Measurements from ENCODE around the gene HAND2. TPM values are rescaled to one million over a fixed set of nuclear protein-coding genes. Genes with fewer than 3 reads are reported as not detected.

HAND2 gene
- total and polyA plus RNA-seq, 4 donors = 0.06 to 0.77 (median 0.21) TPM

DNA sequence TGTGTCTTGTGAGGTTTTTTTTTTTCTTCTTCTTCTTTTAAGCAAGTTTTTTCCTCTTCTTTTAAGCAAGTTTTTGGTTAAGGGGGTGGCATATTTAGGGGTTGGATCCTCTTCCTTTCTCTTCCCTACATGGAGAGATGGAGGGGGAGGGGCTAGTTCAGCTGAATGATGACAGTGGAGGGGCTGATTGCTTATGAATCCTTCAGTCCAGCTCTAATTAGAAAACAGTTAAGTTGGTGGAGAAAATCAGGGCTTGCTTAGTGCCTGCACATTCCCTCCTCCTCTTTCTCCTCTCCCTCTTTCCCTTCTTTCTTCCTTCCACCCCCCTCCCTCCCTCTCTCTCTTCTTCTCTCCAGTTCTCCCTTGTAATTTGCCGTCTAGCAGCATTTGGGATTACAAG, 4.4 kb upstream of the HAND2 start:
- Histone ChIP-seq H3K4me3 (no peak overlapping the region), H3K36me3 (ENCODE audit: control insufficient read depth in 4 of 4, insufficient read depth in 4 of 4, low read length in 4 of 4) (no peaks in the 10 kb centered on the region), H3K9ac (ENCODE audit: insufficient read depth in 1 of 2, low read length in 2 of 2) (no peak overlapping the region), H3K9me3 (ENCODE audit: control insufficient read depth in 4 of 4, insufficient read depth in 3 of 4, low read length in 3 of 4) (peaks cover 0 to 31% (median 0%) of the 10 kb centered on the region in 4 donors), H3K4me1 (ENCODE audit: control insufficient read depth in 5 of 5, insufficient read depth in 5 of 5, low read length in 5 of 5) (peaks cover 0 to 26% (median 12%) of the 10 kb centered on the region in 5 donors), H3K27ac (ENCODE audit: low read depth in 1 of 2, low read length in 1 of 2) (peak overlapping the region in 1 of 2 donors; percentile 90), H3K27me3 (ENCODE audit: control insufficient read depth in 3 of 3, insufficient read depth in 3 of 3, low read length in 2 of 3) (peaks cover 18 to 96% (median 96%) of the 10 kb centered on the region in 3 donors)
- TF ChIP-seq, protein P1, sequence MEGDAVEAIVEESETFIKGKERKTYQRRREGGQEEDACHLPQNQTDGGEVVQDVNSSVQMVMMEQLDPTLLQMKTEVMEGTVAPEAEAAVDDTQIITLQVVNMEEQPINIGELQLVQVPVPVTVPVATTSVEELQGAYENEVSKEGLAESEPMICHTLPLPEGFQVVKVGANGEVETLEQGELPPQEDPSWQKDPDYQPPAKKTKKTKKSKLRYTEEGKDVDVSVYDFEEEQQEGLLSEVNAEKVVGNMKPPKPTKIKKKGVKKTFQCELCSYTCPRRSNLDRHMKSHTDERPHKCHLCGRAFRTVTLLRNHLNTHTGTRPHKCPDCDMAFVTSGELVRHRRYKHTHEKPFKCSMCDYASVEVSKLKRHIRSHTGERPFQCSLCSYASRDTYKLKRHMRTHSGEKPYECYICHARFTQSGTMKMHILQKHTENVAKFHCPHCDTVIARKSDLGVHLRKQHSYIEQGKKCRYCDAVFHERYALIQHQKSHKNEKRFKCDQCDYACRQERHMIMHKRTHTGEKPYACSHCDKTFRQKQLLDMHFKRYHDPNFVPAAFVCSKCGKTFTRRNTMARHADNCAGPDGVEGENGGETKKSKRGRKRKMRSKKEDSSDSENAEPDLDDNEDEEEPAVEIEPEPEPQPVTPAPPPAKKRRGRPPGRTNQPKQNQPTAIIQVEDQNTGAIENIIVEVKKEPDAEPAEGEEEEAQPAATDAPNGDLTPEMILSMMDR (IDR thresholded peaks at IDR 0.05; ENCODE audit: control extremely low read depth, extremely low read depth) = no peak
- WGBS, 2 donors = 18 to 44% methylated on average over 1 of the region's 1 CpG
- ATAC-seq (ENCODE audit: insufficient read depth, low FRiP score) = no peak
- no peak for DNase-seq

DNA sequence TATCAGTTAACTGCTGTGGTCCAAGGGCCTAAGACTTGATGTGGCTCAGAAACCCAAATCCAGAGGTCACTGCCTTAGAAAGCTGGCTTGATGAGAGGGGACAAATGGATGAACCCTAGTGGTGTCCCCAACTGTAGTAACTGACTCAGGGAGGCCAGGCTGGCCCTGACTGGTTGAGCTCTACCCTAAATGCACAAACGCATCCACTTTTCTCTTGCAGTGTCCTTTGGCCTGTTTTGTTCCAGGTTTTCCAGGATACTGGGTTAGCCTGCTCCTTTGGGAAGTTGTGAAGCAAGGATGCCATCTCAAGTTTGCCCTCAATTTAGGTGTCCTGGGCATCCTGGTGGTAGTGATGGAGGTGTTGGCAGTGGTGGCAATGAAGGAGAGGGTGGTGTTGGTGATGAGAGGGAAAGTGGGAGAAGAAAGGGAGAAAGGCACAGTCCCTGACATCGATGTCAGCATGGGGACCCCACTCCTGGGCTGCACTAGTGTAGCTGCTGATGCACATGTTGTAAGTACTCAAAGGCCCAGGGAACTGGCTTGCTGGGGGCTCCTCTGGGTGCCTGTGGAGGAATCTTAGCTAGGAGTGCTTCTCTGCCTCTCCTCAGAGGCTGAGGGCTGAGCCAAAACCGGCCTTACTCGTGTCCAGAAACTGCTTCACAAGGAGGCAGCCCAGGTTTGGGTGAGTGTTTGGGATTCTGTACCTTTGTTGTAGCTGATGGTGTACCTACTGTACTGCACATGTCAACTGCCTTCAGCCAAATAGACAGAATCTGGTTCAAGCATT, 2.9 kb upstream of the HAND2 start:
- Histone ChIP-seq H3K4me3 (no peak overlapping the region), H3K9ac (ENCODE audit: insufficient read depth in 1 of 2, low read length in 2 of 2) (no peak overlapping the region), H3K27ac (ENCODE audit: low read depth in 1 of 2, low read length in 1 of 2) (peak overlapping the region in 1 of 2 donors; percentile 90), H3K27me3 (ENCODE audit: control insufficient read depth in 3 of 3, insufficient read depth in 3 of 3, low read length in 2 of 3) (peaks cover 15 to 91% (median 90%) of the 10 kb centered on the region in 3 donors), H3K4me1 (ENCODE audit: control insufficient read depth in 5 of 5, insufficient read depth in 5 of 5, low read length in 5 of 5) (peaks cover 0 to 23% (median 3%) of the 10 kb centered on the region in 5 donors), H3K9me3 (ENCODE audit: control insufficient read depth in 4 of 4, insufficient read depth in 3 of 4, low read length in 3 of 4) (peaks cover 0 to 36% (median 0%) of the 10 kb centered on the region in 4 donors), H3K36me3 (ENCODE audit: control insufficient read depth in 4 of 4, insufficient read depth in 4 of 4, low read length in 4 of 4) (no peaks in the 10 kb centered on the region)
- WGBS, 2 donors = 37 to 39% methylated on average over 4 of the region's 4 CpGs
- ATAC-seq (ENCODE audit: insufficient read depth, low FRiP score) = no peak
- TF ChIP-seq, protein P1 (IDR thresholded peaks at IDR 0.05; ENCODE audit: control extremely low read depth, extremely low read depth) = no peak
- no peak for DNase-seq

DNA sequence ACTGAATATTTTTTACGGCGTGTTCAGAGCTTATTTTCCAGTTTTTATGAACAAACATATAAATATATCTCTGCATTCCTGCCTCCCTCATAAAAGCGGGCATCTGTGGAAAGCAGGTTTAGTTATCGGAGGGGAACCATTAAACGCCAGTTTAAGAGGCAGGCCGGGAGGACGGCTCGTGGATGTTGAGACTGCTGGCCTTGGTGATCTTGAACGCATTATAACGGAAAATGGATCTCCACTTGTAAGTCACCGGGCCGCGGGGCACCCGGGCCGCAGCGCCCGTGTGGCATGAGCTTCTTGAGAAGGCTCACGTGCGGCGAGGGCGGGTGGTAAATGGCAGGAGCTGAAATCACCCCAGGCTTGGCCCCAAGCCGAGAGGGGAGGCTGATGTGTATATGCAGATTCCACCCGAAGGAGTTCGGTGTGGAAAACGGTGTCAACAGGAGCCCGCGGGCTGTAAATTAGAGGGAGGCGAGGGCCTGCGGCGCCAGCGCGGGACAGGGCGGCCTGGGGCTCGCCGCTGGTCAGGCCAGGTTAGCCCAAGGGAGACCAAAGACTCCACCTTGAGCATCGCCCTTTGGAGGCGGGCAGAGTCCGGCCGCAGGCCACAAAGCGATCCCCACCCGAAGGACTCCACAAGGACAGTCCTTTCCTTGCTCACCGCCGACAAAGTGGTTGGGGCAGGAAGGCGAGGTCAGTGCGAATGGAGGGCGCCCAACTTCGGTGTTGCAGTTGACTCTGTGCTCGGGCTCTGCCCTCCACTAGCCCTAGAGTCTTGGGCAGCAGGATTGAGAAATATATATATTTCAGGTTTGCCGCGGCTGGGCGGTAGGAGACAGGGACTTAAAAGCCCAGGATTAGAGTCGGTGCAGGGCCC, 1.3 kb upstream of the HAND2 start:
- WGBS, 2 donors = 6 to 12% methylated on average over 52 of the region's 52 CpGs
- no peak overlapping the region for H3K4me3 ChIP-seq
- peaks cover 0 to 19% (median 0%) of the 10 kb centered on the region in 5 donors for H3K4me1 ChIP-seq (ENCODE audit: control insufficient read depth in 5 of 5, insufficient read depth in 5 of 5, low read length in 5 of 5)
- peaks cover 0 to 30% (median 0%) of the 10 kb centered on the region in 4 donors for H3K9me3 ChIP-seq (ENCODE audit: control insufficient read depth in 4 of 4, insufficient read depth in 3 of 4, low read length in 3 of 4)
- TF ChIP-seq, protein P1 (IDR thresholded peaks at IDR 0.05; ENCODE audit: control extremely low read depth, extremely low read depth) = no peak
- no peaks in the 10 kb centered on the region for H3K36me3 ChIP-seq (ENCODE audit: control insufficient read depth in 4 of 4, insufficient read depth in 4 of 4, low read length in 4 of 4)
- no peak for ATAC-seq (ENCODE audit: insufficient read depth, low FRiP score)
- H3K27ac ChIP-seq (ENCODE audit: low read depth in 1 of 2, low read length in 1 of 2) = peak overlapping the region in 1 of 2 donors; percentile 90
- peaks cover 12 to 90% (median 90%) of the 10 kb centered on the region in 3 donors for H3K27me3 ChIP-seq (ENCODE audit: control insufficient read depth in 3 of 3, insufficient read depth in 3 of 3, low read length in 2 of 3)
- no peak overlapping the region for H3K9ac ChIP-seq (ENCODE audit: insufficient read depth in 1 of 2, low read length in 2 of 2)
- peak in 1 of 3 donors; percentile 10 for DNase-seq
